Endodermal cell (in vitro differentiated cells): ENCODE results near the gene AVPR1B. TPM values are rescaled to one million over a fixed set of nuclear protein-coding genes. Genes with fewer than 3 reads are reported as not detected.

Source experiments
- DNase-seq: peaks from one replicate; pipeline ENCODE4 v3.0.0-alpha.2; 2017
- H3K27ac ChIP-seq: 2 replicates; pipeline ENCODE4 v1.5.1; 2013; ENCODE audit warnings: mild to moderate bottlenecking, low read depth, low read length, moderate library complexity
- H3K27me3 ChIP-seq: 2 replicates; pipeline ENCODE4 v1.6.1; 2013; ENCODE audit warnings: mild to moderate bottlenecking, low read length, moderate library complexity; ENCODE audit not compliant: insufficient read depth, control insufficient read depth, poor library complexity, severe bottlenecking
- H3K36me3 ChIP-seq: 2 replicates; pipeline ENCODE4 v1.7.0; 2013; ENCODE audit warnings: mild to moderate bottlenecking, low read length, moderate library complexity; ENCODE audit not compliant: control insufficient read depth, insufficient read depth
- H3K4me1 ChIP-seq: one replicate; pipeline ENCODE4 v1.7.0; 2013; ENCODE audit warnings: low read length; ENCODE audit not compliant: control insufficient read depth, insufficient read depth
- H3K4me3 ChIP-seq: 2 replicates; pipeline ENCODE4 v1.5.1; 2013; ENCODE audit warnings: mild to moderate bottlenecking, low read length, moderate library complexity
- H3K9ac ChIP-seq: 2 replicates; pipeline ENCODE4 v1.6.1; 2013; ENCODE audit warnings: mild to moderate bottlenecking, low read length, moderate library complexity; ENCODE audit not compliant: poor library complexity, severe bottlenecking; ENCODE audit errors: extremely low read depth
- H3K9me3 ChIP-seq: 2 replicates; pipeline ENCODE4 v1.6.1; 2013; ENCODE audit warnings: mild to moderate bottlenecking, low read length, moderate library complexity; ENCODE audit not compliant: control insufficient read depth
- H3K27ac Mint-ChIP-seq: 2 replicates; pipeline ENCODE4 v1.8.0; 2020; ENCODE audit warnings: mixed read lengths
- H3K27me3 Mint-ChIP-seq: 2 replicates; pipeline ENCODE4 v1.8.0; 2021; ENCODE audit warnings: mild to moderate bottlenecking, mixed read lengths; ENCODE audit not compliant: insufficient read depth
- H3K36me3 Mint-ChIP-seq: 2 replicates; pipeline ENCODE4 v1.8.0; 2020; ENCODE audit warnings: low read depth, mixed read lengths
- H3K4me1 Mint-ChIP-seq: 2 replicates; pipeline ENCODE4 v1.8.0; 2020; ENCODE audit warnings: mixed read lengths
- H3K4me3 Mint-ChIP-seq: 2 replicates; pipeline ENCODE4 v1.8.0; 2020; ENCODE audit warnings: mild to moderate bottlenecking, moderate library complexity, mixed read lengths
- H3K9me3 Mint-ChIP-seq: 2 replicates; pipeline ENCODE4 v1.8.0; 2020; ENCODE audit warnings: mild to moderate bottlenecking, mixed read lengths
- WGBS, 2 experiments: methylation state at CpG; one replicate each; pipeline versions ENCODE4 v1.1.5 to v1.1.7; 2013; ENCODE audit warnings: missing lambda C conversion rate in 2 of 2, mixed read lengths in 1 of 2; ENCODE audit not compliant: insufficient coverage in 1 of 2, insufficient read length in 1 of 2; 5-methylcytosine and 5-hydroxymethylcytosine counted together
- total RNA-seq, 2 donors: library from RNA; stranded (reverse); fragmentation: NEBNext Ultra II Directional in 1 of 2; extraction: Animal tissue kit (Norgen Biotek cat#: 25700) in 1 of 2; gene quantifications; 2 replicates in 1 of 2; 3 replicates in 1 of 2; pipeline ENCODE4 v1.2.1, GENCODE V29; 2021
- TF ChIP-seq, protein P1 (sequence below): fragments of 200-600 bp; sonication (generic); conservative IDR thresholded peaks from 2 replicates; pipeline ENCODE4 v1.5.0; 2021; ENCODE audit warnings: antibody characterized with exemption, mild to moderate bottlenecking

AVPR1B gene
- total RNA-seq, 2 donors from 2014 or later = 0.11 TPM; not detected in 1

DNA sequence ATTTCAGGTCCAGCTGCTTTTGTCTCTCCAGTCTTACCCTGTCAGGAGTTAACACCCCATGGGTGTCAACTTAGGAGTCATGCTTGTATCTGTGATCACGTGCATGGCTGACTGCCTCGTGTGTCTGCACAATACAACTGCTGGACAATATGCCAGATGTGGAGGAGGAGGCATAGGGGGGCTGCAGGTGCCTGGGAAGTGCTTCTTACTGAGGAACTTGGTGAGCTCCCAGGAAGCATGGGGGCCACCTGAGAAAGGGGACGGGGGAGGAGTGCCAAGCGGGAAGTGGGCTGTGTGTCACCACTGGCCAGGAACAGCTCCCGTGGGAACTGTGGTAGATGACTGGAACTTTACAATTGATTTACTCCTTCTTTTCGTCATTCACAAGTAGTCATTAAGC is 54.7 kb downstream of the AVPR1B start:
- no peak overlapping the region for H3K4me3 ChIP-seq
- H3K27me3 ChIP-seq = no peaks in the 10 kb centered on the region

DNA sequence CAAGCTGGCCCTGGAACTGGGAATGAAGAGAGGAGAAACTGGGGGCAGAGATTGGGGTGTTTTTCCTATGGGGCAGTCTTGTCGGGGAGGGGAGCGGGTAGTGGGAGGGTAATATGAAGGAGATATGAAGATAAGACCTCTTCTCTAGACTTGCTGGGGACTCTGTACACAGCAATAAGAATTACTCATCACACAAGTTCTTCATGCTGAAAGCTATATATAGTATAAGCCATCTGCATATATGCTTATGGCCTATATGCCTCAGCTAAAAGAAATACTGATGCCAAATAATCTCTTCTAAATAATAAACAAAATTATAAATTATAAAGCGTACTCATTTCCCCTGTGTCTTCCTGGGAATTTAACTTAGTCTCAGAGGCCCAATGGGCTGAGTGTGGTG is 56.3 kb downstream of the AVPR1B start:
- H3K4me1 ChIP-seq = no peaks in the 10 kb centered on the region
- H3K36me3 ChIP-seq = no peaks in the 10 kb centered on the region
- no peak overlapping the region for H3K27ac ChIP-seq
- H3K27me3 ChIP-seq = no peaks in the 10 kb centered on the region
- Mint-ChIP-seq H3K4me1 (no peaks in the 10 kb centered on the region), H3K27ac (no peak overlapping the region), H3K36me3 (peaks cover 4% of the 10 kb centered on the region), H3K9me3 (peaks cover 26% of the 10 kb centered on the region), H3K27me3 (peaks cover 2% of the 10 kb centered on the region), H3K4me3 (no peak overlapping the region)
- TF ChIP-seq, protein P1, sequence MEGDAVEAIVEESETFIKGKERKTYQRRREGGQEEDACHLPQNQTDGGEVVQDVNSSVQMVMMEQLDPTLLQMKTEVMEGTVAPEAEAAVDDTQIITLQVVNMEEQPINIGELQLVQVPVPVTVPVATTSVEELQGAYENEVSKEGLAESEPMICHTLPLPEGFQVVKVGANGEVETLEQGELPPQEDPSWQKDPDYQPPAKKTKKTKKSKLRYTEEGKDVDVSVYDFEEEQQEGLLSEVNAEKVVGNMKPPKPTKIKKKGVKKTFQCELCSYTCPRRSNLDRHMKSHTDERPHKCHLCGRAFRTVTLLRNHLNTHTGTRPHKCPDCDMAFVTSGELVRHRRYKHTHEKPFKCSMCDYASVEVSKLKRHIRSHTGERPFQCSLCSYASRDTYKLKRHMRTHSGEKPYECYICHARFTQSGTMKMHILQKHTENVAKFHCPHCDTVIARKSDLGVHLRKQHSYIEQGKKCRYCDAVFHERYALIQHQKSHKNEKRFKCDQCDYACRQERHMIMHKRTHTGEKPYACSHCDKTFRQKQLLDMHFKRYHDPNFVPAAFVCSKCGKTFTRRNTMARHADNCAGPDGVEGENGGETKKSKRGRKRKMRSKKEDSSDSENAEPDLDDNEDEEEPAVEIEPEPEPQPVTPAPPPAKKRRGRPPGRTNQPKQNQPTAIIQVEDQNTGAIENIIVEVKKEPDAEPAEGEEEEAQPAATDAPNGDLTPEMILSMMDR = no peak
- peaks cover 7% of the 10 kb centered on the region for H3K9me3 ChIP-seq
- no peak for DNase-seq
- H3K9ac ChIP-seq = no peak overlapping the region
- no peak overlapping the region for H3K4me3 ChIP-seq
- 69% methylated on average over 3 of the region's 3 CpGs; no CpG with 5 or more reads in 1 of the 2 experiments for WGBS, 2 experiments

More for the DNA sequence above, 54.7 kb downstream of the AVPR1B start:
- H3K27ac ChIP-seq = no peak overlapping the region
- no peak for DNase-seq
- H3K4me1 ChIP-seq = no peaks in the 10 kb centered on the region
- WGBS, 2 experiments = 93 to 94% methylated on average over 2 to 6 of the region's 6 CpGs
- Mint-ChIP-seq H3K4me1 (peaks cover 10% of the 10 kb centered on the region), H3K4me3 (no peak overlapping the region), H3K27me3 (peaks cover 2% of the 10 kb centered on the region), H3K36me3 (peaks cover 4% of the 10 kb centered on the region), H3K27ac (no peak overlapping the region), H3K9me3 (peaks cover 26% of the 10 kb centered on the region)
- no peak overlapping the region for H3K9ac ChIP-seq
- H3K36me3 ChIP-seq = no peaks in the 10 kb centered on the region
- TF ChIP-seq, protein P1 = no peak
- H3K9me3 ChIP-seq = peaks cover 7% of the 10 kb centered on the region

Other genes starting within 250 kb of the AVPR1B start
- gene SLC26A9, start 173.9 kb downstream of the AVPR1B start, total RNA-seq = under 1 TPM; 0.22 TPM
- not detected for gene RAB7B, start 114.0 kb downstream of the AVPR1B start, total RNA-seq
- under 1 TPM; 0.15 to 0.42 TPM for gene CTSE, start 93.5 kb downstream of the AVPR1B start, total RNA-seq
- gene RHEX, start 64.2 kb downstream of the AVPR1B start, total RNA-seq = not detected
- gene FAM72A, start 85.5 kb upstream of the AVPR1B start, total RNA-seq = 10 to 100 TPM in 1 of 2 donors, 1 to 10 TPM in 1; 8.4 to 16.4 TPM
- gene SRGAP2, start 86.2 kb upstream of the AVPR1B start, total RNA-seq = 100 to 1,000 TPM; 112 to 131 TPM